Measurements from ENCODE around the gene PGM1. TPM values are rescaled to one million over a fixed set of nuclear protein-coding genes. Genes with fewer than 3 reads are reported as not detected.

PGM1 gene
- total and polyA plus RNA-seq, 2 of the 13 experiments (the other 11 are each of a cell fraction or from before 2014, with no cell fraction given), result 51.6 to 105 TPM

DNA sequence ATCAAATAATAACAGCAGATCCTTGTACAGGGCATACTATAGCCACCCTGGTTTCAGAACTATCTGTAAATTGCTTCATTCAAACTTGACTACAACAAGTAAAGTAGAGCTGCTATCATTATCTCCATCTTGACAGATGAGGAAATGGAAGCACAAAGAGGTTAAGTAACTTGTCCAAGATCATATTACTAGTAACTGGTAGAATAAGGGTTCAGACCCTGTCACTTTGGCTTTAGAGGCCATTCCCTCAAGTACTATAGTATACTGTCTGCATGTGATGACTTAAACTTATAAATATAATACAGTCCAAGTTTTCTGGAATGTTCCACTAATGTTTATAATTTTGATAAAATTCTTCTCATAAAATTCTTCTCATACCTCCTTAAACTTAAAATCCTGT lies 24.8 kb downstream of the PGM1 start:
- no peak for ATAC-seq
- no peak for DNase-seq (ENCODE audit: low spot score)
- Histone ChIP-seq H4K20me1 (ENCODE audit: insufficient read depth, low read length) (0 out of 2 replicates have a peak, but pooled peaks cover 2% of the 10 kb centered on the region), H3K79me2 (ENCODE audit: insufficient read depth, low read length) (peaks cover 44% of the 10 kb centered on the region), H3K9ac (ENCODE audit: insufficient read depth, low read depth, low read length) (no peak overlapping the region), H3K4me1 (ENCODE audit: insufficient read depth, low read length) (peaks cover 49% of the 10 kb centered on the region), H3K9me3 (ENCODE audit: low read length) (no peaks in the 10 kb centered on the region), H2AFZ (ENCODE audit: low read length) (no peak overlapping the region), H3K4me3 (replicated peaks in 1 of 3; ENCODE audit: insufficient read depth in 1 of 3, low read depth in 2 of 3, low read length in 3 of 3) (no peak overlapping the region), H3K36me3 (replicated peaks in 1 of 2; ENCODE audit: control insufficient read depth in 1 of 2, insufficient read depth in 2 of 2, low read length in 2 of 2) (peaks cover 6 to 7% of the 10 kb centered on the region in 2 experiments; a peak in 4 of 5 replicates), H3K4me2 (ENCODE audit: low read depth, low read length) (no peak overlapping the region), H3K27ac (ENCODE audit: extremely low read length, insufficient read depth, low read length) (no peak overlapping the region), H3K27me3 (ENCODE audit: control insufficient read depth in 1 of 2, insufficient read depth in 2 of 2, low read length in 2 of 2) (no peaks in the 10 kb centered on the region)
- CTCF ChIA-PET (ENCODE audit: low intra/inter-chr PET ratio, low total read pairs), result no interaction called here
- no peak for FAIRE-seq
- no TSS peak for BruUV-seq (replicated peaks)
- in situ Hi-C loops (cut with HindIII; ENCODE audit: extremely low pct_ligation_motif_present, low pct_unique_long_range_greater_than_20kb), result loop anchor here (5.0 to 25.0 kb wide), 3 partner anchors 294 to 624 kb away; no protein-coding TSS in a partner anchor
- POLR2A ChIA-PET, result no interaction called here
- intact Hi-C loops (cut with micrococcal nuclease; ENCODE audit: unreplicated experiment), result loop anchor here (5.0 to 10.0 kb wide), 3 partner anchors 57 to 299 kb away; no protein-coding TSS in a partner anchor
- TF ChIP-seq ZNF282 (IDR thresholded peaks at IDR 0.05; ENCODE audit: partially characterized antibody), result no peak
- TF ChIP-seq, protein P1, sequence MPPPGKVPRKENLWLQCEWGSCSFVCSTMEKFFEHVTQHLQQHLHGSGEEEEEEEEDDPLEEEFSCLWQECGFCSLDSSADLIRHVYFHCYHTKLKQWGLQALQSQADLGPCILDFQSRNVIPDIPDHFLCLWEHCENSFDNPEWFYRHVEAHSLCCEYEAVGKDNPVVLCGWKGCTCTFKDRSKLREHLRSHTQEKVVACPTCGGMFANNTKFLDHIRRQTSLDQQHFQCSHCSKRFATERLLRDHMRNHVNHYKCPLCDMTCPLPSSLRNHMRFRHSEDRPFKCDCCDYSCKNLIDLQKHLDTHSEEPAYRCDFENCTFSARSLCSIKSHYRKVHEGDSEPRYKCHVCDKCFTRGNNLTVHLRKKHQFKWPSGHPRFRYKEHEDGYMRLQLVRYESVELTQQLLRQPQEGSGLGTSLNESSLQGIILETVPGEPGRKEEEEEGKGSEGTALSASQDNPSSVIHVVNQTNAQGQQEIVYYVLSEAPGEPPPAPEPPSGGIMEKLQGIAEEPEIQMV (CRISPR knock-in tag; IDR thresholded peaks at IDR 0.05; ENCODE audit: low read depth), result no peak
- no peak for TF ChIP-seq KLF13 (CRISPR knock-in tag; IDR thresholded peaks at IDR 0.05)
- no peak for TF ChIP-seq IRF2 (CRISPR knock-in tag; IDR thresholded peaks at IDR 0.05)
- TF ChIP-seq HNRNPK (IDR thresholded peaks at IDR 0.05; ENCODE audit: low read depth, low read length, poor library complexity, severe bottlenecking), result no peak
- no peak for TF ChIP-seq NFATC3 (CRISPR knock-in tag; IDR thresholded peaks at IDR 0.05)
- TF ChIP-seq, protein P2, sequence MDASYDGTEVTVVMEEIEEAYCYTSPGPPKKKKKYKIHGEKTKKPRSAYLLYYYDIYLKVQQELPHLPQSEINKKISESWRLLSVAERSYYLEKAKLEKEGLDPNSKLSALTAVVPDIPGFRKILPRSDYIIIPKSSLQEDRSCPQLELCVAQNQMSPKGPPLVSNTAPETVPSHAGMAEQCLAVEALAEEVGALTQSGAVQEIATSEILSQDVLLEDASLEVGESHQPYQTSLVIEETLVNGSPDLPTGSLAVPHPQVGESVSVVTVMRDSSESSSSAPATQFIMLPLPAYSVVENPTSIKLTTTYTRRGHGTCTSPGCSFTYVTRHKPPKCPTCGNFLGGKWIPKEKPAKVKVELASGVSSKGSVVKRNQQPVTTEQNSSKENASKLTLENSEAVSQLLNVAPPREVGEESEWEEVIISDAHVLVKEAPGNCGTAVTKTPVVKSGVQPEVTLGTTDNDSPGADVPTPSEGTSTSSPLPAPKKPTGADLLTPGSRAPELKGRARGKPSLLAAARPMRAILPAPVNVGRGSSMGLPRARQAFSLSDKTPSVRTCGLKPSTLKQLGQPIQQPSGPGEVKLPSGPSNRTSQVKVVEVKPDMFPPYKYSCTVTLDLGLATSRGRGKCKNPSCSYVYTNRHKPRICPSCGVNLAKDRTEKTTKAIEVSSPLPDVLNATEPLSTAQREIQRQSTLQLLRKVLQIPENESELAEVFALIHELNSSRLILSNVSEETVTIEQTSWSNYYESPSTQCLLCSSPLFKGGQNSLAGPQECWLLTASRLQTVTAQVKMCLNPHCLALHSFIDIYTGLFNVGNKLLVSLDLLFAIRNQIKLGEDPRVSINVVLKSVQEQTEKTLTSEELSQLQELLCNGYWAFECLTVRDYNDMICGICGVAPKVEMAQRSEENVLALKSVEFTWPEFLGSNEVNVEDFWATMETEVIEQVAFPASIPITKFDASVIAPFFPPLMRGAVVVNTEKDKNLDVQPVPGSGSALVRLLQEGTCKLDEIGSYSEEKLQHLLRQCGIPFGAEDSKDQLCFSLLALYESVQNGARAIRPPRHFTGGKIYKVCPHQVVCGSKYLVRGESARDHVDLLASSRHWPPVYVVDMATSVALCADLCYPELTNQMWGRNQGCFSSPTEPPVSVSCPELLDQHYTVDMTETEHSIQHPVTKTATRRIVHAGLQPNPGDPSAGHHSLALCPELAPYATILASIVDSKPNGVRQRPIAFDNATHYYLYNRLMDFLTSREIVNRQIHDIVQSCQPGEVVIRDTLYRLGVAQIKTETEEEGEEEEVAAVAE (CRISPR knock-in tag; IDR thresholded peaks at IDR 0.05; ENCODE audit: borderline replicate concordance), result no peak
- TF ChIP-seq HMGA1 (CRISPR knock-in tag; conservative IDR thresholded peaks at IDR 0.05), result no peak
- TF ChIP-seq ZFP37 (CRISPR knock-in tag; IDR thresholded peaks at IDR 0.05; ENCODE audit: borderline replicate concordance), result no peak
- TF ChIP-seq U2AF2 (IDR thresholded peaks at IDR 0.05; ENCODE audit: low read depth, low read length), result no peak
- TF ChIP-seq, protein P3, sequence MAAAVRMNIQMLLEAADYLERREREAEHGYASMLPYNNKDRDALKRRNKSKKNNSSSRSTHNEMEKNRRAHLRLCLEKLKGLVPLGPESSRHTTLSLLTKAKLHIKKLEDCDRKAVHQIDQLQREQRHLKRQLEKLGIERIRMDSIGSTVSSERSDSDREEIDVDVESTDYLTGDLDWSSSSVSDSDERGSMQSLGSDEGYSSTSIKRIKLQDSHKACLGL (CRISPR knock-in tag; IDR thresholded peaks at IDR 0.05), result no peak
- no peak for TF ChIP-seq BRCA1 (CRISPR knock-in tag; IDR thresholded peaks at IDR 0.05)

All from HepG2 (cell line).